ENCODE results near the gene SP3. TPM values are rescaled to one million over a fixed set of nuclear protein-coding genes. Genes with fewer than 3 reads are reported as not detected.
A peak's percentile ranks its signal among the peaks of the same experiment; 100 is the strongest.

The SP3 gene
- total and polyA plus RNA-seq, 2 experiments from 2014 or later: 24.1 to 110 TPM

DNA sequence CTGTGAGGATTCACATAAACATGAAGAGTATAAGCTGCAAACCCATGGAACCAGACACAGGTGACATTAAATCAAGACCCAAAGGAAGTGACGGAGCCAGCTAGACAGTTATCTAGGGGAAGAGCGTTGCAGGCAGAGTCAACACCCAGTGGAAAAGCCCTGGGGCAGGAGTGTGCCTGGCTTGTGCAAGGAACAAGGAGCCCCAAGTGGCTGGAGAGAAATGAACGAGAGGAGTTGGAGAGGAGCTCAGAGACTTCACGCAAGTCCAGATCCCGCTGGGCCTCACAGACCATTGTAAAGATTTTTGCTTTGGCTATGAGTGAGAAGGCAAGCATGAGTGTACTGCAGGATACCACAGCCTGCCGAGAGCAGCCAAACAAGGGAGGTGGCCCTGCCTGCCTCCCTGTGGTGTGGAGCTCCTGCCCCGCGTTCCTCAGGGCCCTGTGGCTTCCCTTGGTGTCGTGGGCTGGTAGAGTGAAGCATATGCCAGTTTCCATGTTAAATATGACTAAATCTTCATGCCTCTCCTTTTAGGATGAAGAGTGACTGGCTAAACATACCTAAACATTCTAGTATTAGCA is 88.2 kb downstream of the SP3 start:
- ATAC-seq: peak; percentile 61
- H3K4me1 ChIP-seq (ENCODE audit: insufficient read depth): no peaks in the 10 kb centered on the region
- H3K9me2 ChIP-seq (ENCODE audit: insufficient read depth): peaks cover 7% of the 10 kb centered on the region; the same call in 1 of the 2 replicates
- DNase-seq (ENCODE audit: low spot score): peak; percentile 20
- H4K20me1 ChIP-seq (replicated peaks; ENCODE audit: insufficient read depth): no peaks in the 10 kb centered on the region
- Mint-ChIP-seq H3K4me1 (peaks cover 4% of the 10 kb centered on the region; the same call in 2 of the 3 replicates), H3K27ac (no peak overlapping the region), H3K4me3 (no peak overlapping the region), H3K36me3 (ENCODE audit: low read depth) (no peaks in the 10 kb centered on the region), H3K27me3 (ENCODE audit: insufficient read depth, low read depth, poor library complexity) (peaks cover 2% of the 10 kb centered on the region), H3K9me3 (no peaks in the 10 kb centered on the region)
- H3K79me2 ChIP-seq (replicated peaks; ENCODE audit: insufficient read depth): no peaks in the 10 kb centered on the region
- no peaks in the 10 kb centered on the region for H3F3A ChIP-seq (replicated peaks; ENCODE audit: low read depth)
- H3K27me3 ChIP-seq (ENCODE audit: insufficient read depth): no peaks in the 10 kb centered on the region
- H3K27ac ChIP-seq (ENCODE audit: low read depth): no peak overlapping the region
- H3K4me3 ChIP-seq: no peak overlapping the region
- H2AFZ ChIP-seq: peak overlapping the region; percentile 74; the same call in 1 of the 2 replicates
- no peaks in the 10 kb centered on the region for H3K36me3 ChIP-seq (ENCODE audit: insufficient read depth)
- no peak overlapping the region for H3K4me2 ChIP-seq
- TF ChIP-seq, protein P1, sequence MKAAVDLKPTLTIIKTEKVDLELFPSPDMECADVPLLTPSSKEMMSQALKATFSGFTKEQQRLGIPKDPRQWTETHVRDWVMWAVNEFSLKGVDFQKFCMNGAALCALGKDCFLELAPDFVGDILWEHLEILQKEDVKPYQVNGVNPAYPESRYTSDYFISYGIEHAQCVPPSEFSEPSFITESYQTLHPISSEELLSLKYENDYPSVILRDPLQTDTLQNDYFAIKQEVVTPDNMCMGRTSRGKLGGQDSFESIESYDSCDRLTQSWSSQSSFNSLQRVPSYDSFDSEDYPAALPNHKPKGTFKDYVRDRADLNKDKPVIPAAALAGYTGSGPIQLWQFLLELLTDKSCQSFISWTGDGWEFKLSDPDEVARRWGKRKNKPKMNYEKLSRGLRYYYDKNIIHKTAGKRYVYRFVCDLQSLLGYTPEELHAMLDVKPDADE (IDR thresholded peaks at IDR 0.05): no peak
- TF ChIP-seq EZH2phosphoT487 (IDR thresholded peaks at IDR 0.05; ENCODE audit: unreplicated experiment): no peak
- TF ChIP-seq EZH2 (IDR thresholded peaks at IDR 0.05; ENCODE audit: low read depth, unreplicated experiment): no peak
- TF ChIP-seq, protein P2, sequence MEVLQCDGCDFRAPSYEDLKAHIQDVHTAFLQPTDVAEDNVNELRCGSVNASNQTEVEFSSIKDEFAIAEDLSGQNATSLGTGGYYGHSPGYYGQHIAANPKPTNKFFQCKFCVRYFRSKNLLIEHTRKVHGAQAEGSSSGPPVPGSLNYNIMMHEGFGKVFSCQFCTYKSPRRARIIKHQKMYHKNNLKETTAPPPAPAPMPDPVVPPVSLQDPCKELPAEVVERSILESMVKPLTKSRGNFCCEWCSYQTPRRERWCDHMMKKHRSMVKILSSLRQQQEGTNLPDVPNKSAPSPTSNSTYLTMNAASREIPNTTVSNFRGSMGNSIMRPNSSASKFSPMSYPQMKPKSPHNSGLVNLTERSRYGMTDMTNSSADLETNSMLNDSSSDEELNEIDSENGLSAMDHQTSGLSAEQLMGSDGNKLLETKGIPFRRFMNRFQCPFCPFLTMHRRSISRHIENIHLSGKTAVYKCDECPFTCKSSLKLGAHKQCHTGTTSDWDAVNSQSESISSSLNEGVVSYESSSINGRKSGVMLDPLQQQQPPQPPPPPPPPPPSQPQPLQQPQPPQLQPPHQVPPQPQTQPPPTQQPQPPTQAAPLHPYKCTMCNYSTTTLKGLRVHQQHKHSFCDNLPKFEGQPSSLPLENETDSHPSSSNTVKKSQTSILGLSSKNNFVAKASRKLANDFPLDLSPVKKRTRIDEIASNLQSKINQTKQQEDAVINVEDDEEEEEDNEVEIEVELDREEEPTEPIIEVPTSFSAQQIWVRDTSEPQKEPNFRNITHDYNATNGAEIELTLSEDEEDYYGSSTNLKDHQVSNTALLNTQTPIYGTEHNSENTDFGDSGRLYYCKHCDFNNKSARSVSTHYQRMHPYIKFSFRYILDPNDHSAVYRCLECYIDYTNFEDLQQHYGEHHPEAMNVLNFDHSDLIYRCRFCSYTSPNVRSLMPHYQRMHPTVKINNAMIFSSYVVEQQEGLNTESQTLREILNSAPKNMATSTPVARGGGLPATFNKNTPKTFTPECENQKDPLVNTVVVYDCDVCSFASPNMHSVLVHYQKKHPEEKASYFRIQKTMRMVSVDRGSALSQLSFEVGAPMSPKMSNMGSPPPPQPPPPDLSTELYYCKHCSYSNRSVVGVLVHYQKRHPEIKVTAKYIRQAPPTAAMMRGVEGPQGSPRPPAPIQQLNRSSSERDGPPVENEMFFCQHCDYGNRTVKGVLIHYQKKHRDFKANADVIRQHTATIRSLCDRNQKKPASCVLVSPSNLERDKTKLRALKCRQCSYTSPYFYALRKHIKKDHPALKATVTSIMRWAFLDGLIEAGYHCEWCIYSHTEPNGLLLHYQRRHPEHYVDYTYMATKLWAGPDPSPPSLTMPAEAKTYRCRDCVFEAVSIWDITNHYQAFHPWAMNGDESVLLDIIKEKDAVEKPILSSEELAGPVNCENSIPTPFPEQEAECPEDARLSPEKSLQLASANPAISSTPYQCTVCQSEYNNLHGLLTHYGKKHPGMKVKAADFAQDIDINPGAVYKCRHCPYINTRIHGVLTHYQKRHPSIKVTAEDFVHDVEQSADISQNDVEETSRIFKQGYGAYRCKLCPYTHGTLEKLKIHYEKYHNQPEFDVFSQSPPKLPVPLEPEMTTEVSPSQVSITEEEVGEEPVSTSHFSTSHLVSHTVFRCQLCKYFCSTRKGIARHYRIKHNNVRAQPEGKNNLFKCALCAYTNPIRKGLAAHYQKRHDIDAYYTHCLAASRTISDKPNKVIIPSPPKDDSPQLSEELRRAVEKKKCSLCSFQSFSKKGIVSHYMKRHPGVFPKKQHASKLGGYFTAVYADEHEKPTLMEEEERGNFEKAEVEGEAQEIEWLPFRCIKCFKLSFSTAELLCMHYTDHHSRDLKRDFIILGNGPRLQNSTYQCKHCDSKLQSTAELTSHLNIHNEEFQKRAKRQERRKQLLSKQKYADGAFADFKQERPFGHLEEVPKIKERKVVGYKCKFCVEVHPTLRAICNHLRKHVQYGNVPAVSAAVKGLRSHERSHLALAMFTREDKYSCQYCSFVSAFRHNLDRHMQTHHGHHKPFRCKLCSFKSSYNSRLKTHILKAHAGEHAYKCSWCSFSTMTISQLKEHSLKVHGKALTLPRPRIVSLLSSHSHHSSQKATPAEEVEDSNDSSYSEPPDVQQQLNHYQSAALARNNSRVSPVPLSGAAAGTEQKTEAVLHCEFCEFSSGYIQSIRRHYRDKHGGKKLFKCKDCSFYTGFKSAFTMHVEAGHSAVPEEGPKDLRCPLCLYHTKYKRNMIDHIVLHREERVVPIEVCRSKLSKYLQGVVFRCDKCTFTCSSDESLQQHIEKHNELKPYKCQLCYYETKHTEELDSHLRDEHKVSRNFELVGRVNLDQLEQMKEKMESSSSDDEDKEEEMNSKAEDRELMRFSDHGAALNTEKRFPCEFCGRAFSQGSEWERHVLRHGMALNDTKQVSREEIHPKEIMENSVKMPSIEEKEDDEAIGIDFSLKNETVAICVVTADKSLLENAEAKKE (CRISPR knock-in tag; IDR thresholded peaks at IDR 0.05): no peak
- no peak for TF ChIP-seq NANOG (IDR thresholded peaks at IDR 0.05; ENCODE audit: borderline replicate concordance)
- TF ChIP-seq STAT1 (IDR thresholded peaks at IDR 0.05; ENCODE audit: unreplicated experiment): no peak
- TF ChIP-seq, protein P3, sequence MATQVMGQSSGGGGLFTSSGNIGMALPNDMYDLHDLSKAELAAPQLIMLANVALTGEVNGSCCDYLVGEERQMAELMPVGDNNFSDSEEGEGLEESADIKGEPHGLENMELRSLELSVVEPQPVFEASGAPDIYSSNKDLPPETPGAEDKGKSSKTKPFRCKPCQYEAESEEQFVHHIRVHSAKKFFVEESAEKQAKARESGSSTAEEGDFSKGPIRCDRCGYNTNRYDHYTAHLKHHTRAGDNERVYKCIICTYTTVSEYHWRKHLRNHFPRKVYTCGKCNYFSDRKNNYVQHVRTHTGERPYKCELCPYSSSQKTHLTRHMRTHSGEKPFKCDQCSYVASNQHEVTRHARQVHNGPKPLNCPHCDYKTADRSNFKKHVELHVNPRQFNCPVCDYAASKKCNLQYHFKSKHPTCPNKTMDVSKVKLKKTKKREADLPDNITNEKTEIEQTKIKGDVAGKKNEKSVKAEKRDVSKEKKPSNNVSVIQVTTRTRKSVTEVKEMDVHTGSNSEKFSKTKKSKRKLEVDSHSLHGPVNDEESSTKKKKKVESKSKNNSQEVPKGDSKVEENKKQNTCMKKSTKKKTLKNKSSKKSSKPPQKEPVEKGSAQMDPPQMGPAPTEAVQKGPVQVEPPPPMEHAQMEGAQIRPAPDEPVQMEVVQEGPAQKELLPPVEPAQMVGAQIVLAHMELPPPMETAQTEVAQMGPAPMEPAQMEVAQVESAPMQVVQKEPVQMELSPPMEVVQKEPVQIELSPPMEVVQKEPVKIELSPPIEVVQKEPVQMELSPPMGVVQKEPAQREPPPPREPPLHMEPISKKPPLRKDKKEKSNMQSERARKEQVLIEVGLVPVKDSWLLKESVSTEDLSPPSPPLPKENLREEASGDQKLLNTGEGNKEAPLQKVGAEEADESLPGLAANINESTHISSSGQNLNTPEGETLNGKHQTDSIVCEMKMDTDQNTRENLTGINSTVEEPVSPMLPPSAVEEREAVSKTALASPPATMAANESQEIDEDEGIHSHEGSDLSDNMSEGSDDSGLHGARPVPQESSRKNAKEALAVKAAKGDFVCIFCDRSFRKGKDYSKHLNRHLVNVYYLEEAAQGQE (IDR thresholded peaks at IDR 0.05; ENCODE audit: unreplicated experiment): no peak
- no peak for TF ChIP-seq ZNF114 (CRISPR knock-in tag; IDR thresholded peaks at IDR 0.05)

All from GM23338 (cell line).